ENCODE measurements around the gene MRPL39. TPM values are rescaled to one million over a fixed set of nuclear protein-coding genes. Genes with fewer than 3 reads are reported as not detected.

MRPL39 gene
- total RNA-seq: 10 to 100 TPM; 10.3 to 55.1 (median 21.6) TPM

DNA sequence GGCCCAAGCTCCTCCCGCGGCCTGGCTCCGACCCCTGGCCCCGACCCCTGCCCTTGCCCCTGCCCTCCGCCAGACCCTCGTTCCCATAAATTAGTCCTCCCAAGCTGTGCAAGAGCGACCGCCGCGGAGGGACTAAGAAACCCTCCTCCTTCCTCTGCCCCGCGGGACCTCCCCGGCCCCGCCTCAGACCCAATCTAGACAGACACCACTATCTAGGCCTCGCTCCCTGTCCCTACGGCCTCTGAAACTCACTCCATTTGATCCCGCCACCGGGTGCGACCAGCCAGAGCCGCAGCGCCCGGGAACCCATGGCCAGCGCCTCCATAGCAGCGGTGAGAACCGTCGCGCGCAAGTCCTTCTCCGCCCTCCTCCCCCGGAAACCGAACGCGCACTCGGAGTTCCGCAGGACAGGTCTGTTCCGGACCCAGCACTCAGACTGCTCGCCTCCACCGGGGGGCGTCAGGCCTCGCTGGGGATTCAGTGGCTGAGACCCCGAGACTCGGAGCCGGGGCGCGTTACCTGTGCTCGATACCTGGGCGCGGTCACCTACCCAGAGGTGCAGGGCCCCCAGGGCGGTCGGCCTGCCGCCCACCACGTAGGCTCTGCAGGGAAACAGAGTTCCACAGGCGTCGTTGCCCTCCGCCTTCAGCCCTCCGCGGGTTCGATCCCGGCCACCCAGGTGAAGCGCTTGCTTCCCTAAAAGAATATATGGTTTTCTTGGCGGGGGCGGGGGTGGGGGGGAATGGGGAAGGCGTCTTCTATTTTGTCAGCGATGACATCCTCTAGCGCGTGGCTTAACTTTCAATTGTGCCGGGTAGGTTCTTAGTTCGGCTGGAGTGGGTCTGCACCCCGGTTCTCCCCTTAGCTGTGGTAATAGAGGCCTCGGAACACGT lies at the start of gene MRPL39:
TSS of gene MRPL39 (minus strand) at position 331 of the 893 bp plus-strand sequence. CDS start at position 325, 6 bp downstream.
- Histone ChIP-seq H3K9me3 (no peaks in the 10 kb centered on the region), H3K27me3 (no peaks in the 10 kb centered on the region), H3K4me3 (peak within 1 kb of the TSS; percentile 58 to 95), H3K36me3 (no peaks in the 10 kb centered on the region), H3K4me1 (peaks cover 9 to 10% of the 10 kb centered on the region in 2 donors), H3K27ac (peak within 1 kb of the TSS; percentile 80 to 82)
- DNase-seq: peak; percentile 79 to 83
- TF ChIP-seq CTCF (IDR thresholded peaks at IDR 0.05): peak; percentile 52 to 57 (median 55)
- TF ChIP-seq POLR2A (IDR thresholded peaks at IDR 0.05): peak in 1 of 2 donors; percentile 23
- intact Hi-C loops (cut with DNase I; ENCODE audit: low total_unique reads): loop anchor here (5.0 kb wide), 1 partner anchor 100 kb away; no protein-coding TSS in a partner anchor

- H3K4me3 ChIP-seq: no peak overlapping the region
- H3K27me3 ChIP-seq: no peaks in the 10 kb centered on the region
- H3K4me1 ChIP-seq: no peaks in the 10 kb centered on the region
- DNase-seq: no peak
- no peaks in the 10 kb centered on the region for H3K9me3 ChIP-seq
- intact Hi-C loops (cut with DNase I; ENCODE audit: low total_unique reads): no loop called here
- TF ChIP-seq POLR2A (IDR thresholded peaks at IDR 0.05) (no peak), CTCF (IDR thresholded peaks at IDR 0.05) (no peak)
- H3K27ac ChIP-seq: no peak overlapping the region
- no peaks in the 10 kb centered on the region for H3K36me3 ChIP-seq
These were observed 49.1 kb upstream of the MRPL39 start for GRCh38 chr21:25656412-25656811.

GRCh38 chr21:25649146-25649545 lies 41.9 kb upstream of the MRPL39 start:
- no peaks in the 10 kb centered on the region for H3K4me1 ChIP-seq
- H3K9me3 ChIP-seq: no peaks in the 10 kb centered on the region
- intact Hi-C loops (cut with DNase I; ENCODE audit: low total_unique reads): no loop called here
- H3K27ac ChIP-seq: no peak overlapping the region
- no peaks in the 10 kb centered on the region for H3K36me3 ChIP-seq
- DNase-seq: no peak
- no peak overlapping the region for H3K4me3 ChIP-seq
- TF ChIP-seq CTCF (IDR thresholded peaks at IDR 0.05) (no peak), POLR2A (IDR thresholded peaks at IDR 0.05) (no peak)
- H3K27me3 ChIP-seq: no peaks in the 10 kb centered on the region

DNA sequence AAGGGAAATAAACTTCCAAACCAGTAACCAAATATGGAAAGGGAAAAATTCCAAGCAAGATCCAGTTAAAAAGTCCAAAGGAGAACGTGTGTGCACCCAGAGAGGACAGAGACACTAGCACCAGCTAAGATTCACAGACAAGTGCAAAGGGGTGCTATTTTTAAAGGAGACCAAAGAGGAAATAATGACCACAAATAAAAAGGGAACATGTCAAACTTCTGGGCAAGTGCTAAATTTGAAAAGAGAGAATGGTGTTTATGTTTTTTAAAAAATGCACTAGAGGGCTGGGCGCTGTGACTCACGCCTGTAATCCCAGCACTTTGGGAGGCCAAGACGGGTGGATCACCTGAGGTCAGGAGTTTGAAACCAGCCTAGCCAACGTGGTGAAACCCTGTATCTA lies 40.4 kb upstream of the MRPL39 start:
- no peaks in the 10 kb centered on the region for H3K27me3 ChIP-seq
- no peaks in the 10 kb centered on the region for H3K4me1 ChIP-seq
- TF ChIP-seq POLR2A (IDR thresholded peaks at IDR 0.05): no peak
- no peak for TF ChIP-seq CTCF (IDR thresholded peaks at IDR 0.05)
- peak overlapping the region in 1 of 2 donors; percentile 67 for H3K27ac ChIP-seq
- H3K9me3 ChIP-seq: no peaks in the 10 kb centered on the region
- H3K36me3 ChIP-seq: no peaks in the 10 kb centered on the region
- no peak overlapping the region for H3K4me3 ChIP-seq
- DNase-seq: no peak
- intact Hi-C loops (cut with DNase I; ENCODE audit: low total_unique reads): no loop called here

DNA sequence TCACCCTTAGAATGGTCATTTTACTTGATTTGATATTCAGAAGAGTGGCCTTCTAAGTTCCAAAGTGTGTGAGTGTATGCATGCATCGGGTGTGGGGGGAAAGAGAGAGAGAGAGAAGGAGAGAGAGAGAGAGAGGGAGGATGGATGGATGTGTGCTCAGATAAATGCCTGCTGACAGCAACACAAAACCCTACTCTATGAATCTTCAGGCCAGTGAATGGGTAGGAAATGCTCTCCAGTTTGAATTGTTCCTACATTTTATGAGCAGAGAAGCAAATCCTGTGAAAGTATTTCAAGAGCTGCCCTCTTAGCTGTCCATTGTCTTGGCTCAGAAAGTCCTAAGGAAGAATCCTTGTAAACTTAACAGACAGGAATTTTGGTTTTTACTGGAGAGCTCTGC lies 39.2 kb upstream of the MRPL39 start:
- H3K27ac ChIP-seq: peak overlapping the region; percentile 23 to 67
- intact Hi-C loops (cut with DNase I; ENCODE audit: low total_unique reads): no loop called here
- no peak for TF ChIP-seq POLR2A (IDR thresholded peaks at IDR 0.05)
- no peak for TF ChIP-seq CTCF (IDR thresholded peaks at IDR 0.05)

More for the DNA sequence above, 39.2 kb upstream of the MRPL39 start:
- no peaks in the 10 kb centered on the region for H3K9me3 ChIP-seq
- no peak overlapping the region for H3K4me3 ChIP-seq
- no peaks in the 10 kb centered on the region for H3K27me3 ChIP-seq
- no peaks in the 10 kb centered on the region for H3K36me3 ChIP-seq
- no peak for DNase-seq
- H3K4me1 ChIP-seq: no peaks in the 10 kb centered on the region

Data from uterus (tissue), 4 donors.